Gastrocnemius medialis (tissue), 4 donors: ENCODE results near the gene DAB2IP. TPM values are rescaled to one million over a fixed set of nuclear protein-coding genes. Genes with fewer than 3 reads are reported as not detected.

ENCODE experiments used
- ATAC-seq, 2 donors: fragments of 150-250 bp; one replicate each; pipeline ENCODE4 v1.9.1; 2016
- DNase-seq, 2 donors: peaks; one replicate each; pipeline ENCODE4 v3.0.0-alpha.2; 2019
- H3K27ac ChIP-seq, 4 donors: fragments of 200-600 bp; sonication (generic); 1 replicate in 1 of 4; 2 replicates in 3 of 4; pipeline ENCODE4 v1.5.1; 2016 to 2018; ENCODE audit warnings: mild to moderate bottlenecking in 2 of 4, moderate library complexity in 1 of 4
- H3K27me3 ChIP-seq, 3 donors: fragments of 200-600 bp; sonication (generic) in 2 of 3; 1 replicate in 1 of 3; 2 replicates in 2 of 3; pipeline versions ENCODE4 v1.5.1 to v1.6.0; 2016 to 2019; ENCODE audit warnings: mild to moderate bottlenecking in 1 of 3, moderate library complexity in 1 of 3
- H3K36me3 ChIP-seq, 2 donors: fragments of 200-600 bp; sonication (generic) in 1 of 2; one replicate each; pipeline ENCODE4 v1.5.1; 2017 to 2018
- H3K4me1 ChIP-seq, 2 donors: fragments of 200-600 bp; sonication (generic) in 1 of 2; one replicate each; pipeline ENCODE4 v1.5.1; 2016 to 2017; ENCODE audit warnings: mild to moderate bottlenecking in 2 of 2
- H3K4me3 ChIP-seq, 4 donors: fragments of 200-600 bp; sonication (generic) in 3 of 4; 1 replicate in 1 of 4; 2 replicates in 3 of 4; pipeline ENCODE4 v1.5.1; 2016 to 2019; ENCODE audit warnings: mild to moderate bottlenecking in 2 of 4
- H3K9me3 ChIP-seq, 3 donors: fragments of 200-600 bp; sonication (generic) in 2 of 3; 1 replicate in 1 of 3; 2 replicates in 2 of 3; pipeline ENCODE4 v1.5.1; 2016 to 2019
- CTCF ChIP-seq, 5 experiments: fragments of 450-650 bp in 3 of 5; fragments of 200-600 bp in 2 of 5; sonication (generic) in 2 of 5; IDR thresholded peaks in 4 of 5; conservative IDR thresholded peaks in 1 of 5; 1 replicate in 4 of 5; 2 replicates in 1 of 5; pipeline ENCODE4 v1.5.1; 2016 to 2019; ENCODE audit warnings: antibody characterized with exemption in 5 of 5, mild to moderate bottlenecking in 3 of 5, moderate library complexity in 3 of 5
- POLR2A ChIP-seq, 2 donors: fragments of 450-650 bp; IDR thresholded peaks; one replicate each; pipeline ENCODE4 v1.6.1; 2017; ENCODE audit warnings: antibody characterized with exemption in 2 of 2, mild to moderate bottlenecking in 2 of 2, moderate library complexity in 2 of 2
- in situ Hi-C, 4 donors: fragments of 200-750 bp; cut with MboI; loops; one replicate each; pipeline versions ENCODE4 v1.15.0 to v1.8.0; 2017; ENCODE audit warnings: low sequenced_read_pairs in 4 of 4
- intact Hi-C: fragments of 100-400 bp; cut with DNase I; formaldehyde crosslinking; loops from one replicate; pipeline ENCODE4 v1.15.1; 2023; ENCODE audit warnings: low total_unique reads
- total RNA-seq, 4 donors: library from RNA; depleted of rRNA; stranded (reverse); fragments of >200 nt; gene quantifications; one replicate each; pipeline versions ENCODE4 v1.1.0 to v1.2.3, GENCODE V29; 2016

Gene DAB2IP
- total RNA-seq, 4 donors from 2014 or later, result 22.7 to 68.2 (median 37.4) TPM

GRCh38 chr9:121721770-121722169 is 70.3 kb downstream of the DAB2IP start:
- intact Hi-C loops (no loop called here), in situ Hi-C loops (loop anchor here in 1 of 4 donors (25.0 kb wide), 1 partner anchor 266 kb away; no protein-coding TSS in a partner anchor)
- Histone ChIP-seq H3K4me3 (no peak overlapping the region), H3K27me3 (no peaks in the 10 kb centered on the region), H3K36me3 (no peaks in the 10 kb centered on the region), H3K4me1 (peaks cover 93 to 96% of the 10 kb centered on the region in 2 donors), H3K27ac (peak overlapping the region; percentile 80 to 93 (median 90)), H3K9me3 (no peaks in the 10 kb centered on the region)
- ATAC-seq (no peak), DNase-seq (no peak)
- no peak for TF ChIP-seq POLR2A (IDR thresholded peaks at IDR 0.05)
- TF ChIP-seq CTCF (IDR thresholded peaks at IDR 0.05 in 4 of 5, conservative IDR thresholded peaks at IDR 0.05 in 1 of 5), result no peak

- in situ Hi-C loops (no loop called here), intact Hi-C loops (loop anchor here (1.0 to 2.0 kb wide), 2 partner anchors 14 to 24 kb away; no protein-coding TSS in a partner anchor)
- no peaks in the 10 kb centered on the region for H3K9me3 ChIP-seq
- no peak overlapping the region for H3K4me3 ChIP-seq
- ATAC-seq (peak; percentile 95 to 97), DNase-seq (peak; percentile 96 to 98)
- no peaks in the 10 kb centered on the region for H3K27me3 ChIP-seq
- TF ChIP-seq POLR2A (IDR thresholded peaks at IDR 0.05) (peak; percentile 52 to 68), CTCF (IDR thresholded peaks at IDR 0.05 in 4 of 5, conservative IDR thresholded peaks at IDR 0.05 in 1 of 5) (peak in 1 of 5 experiments; percentile 18)
- no peaks in the 10 kb centered on the region for H3K36me3 ChIP-seq
- H3K27ac ChIP-seq, result peak overlapping the region; percentile 88 to 93 (median 90)
- peaks cover 93 to 95% of the 10 kb centered on the region in 2 donors for H3K4me1 ChIP-seq
Measured at GRCh38 chr9:121725008-121725775, 73.8 kb downstream of the DAB2IP start.

GRCh38 chr9:121727295-121728020 is 76.0 kb downstream of the DAB2IP start:
- ATAC-seq, result no peak
- in situ Hi-C loops, result no loop called here
- peak overlapping the region; percentile 88 to 93 (median 90) for H3K27ac ChIP-seq
- DNase-seq, result no peak
- H3K4me3 ChIP-seq, result no peak overlapping the region
- no peaks in the 10 kb centered on the region for H3K36me3 ChIP-seq
- peaks cover 94% of the 10 kb centered on the region in 2 donors for H3K4me1 ChIP-seq
- no peaks in the 10 kb centered on the region for H3K27me3 ChIP-seq
- no peaks in the 10 kb centered on the region for H3K9me3 ChIP-seq
- no peak for TF ChIP-seq CTCF (IDR thresholded peaks at IDR 0.05 in 4 of 5, conservative IDR thresholded peaks at IDR 0.05 in 1 of 5)
- no peak for TF ChIP-seq POLR2A (IDR thresholded peaks at IDR 0.05)
- intact Hi-C loops, result no loop called here

GRCh38 chr9:121728916-121729315 is 77.5 kb downstream of the DAB2IP start:
- ATAC-seq (no peak), DNase-seq (no peak)
- in situ Hi-C loops (no loop called here), intact Hi-C loops (no loop called here)
- no peaks in the 10 kb centered on the region for H3K27me3 ChIP-seq
- no peak for TF ChIP-seq CTCF (IDR thresholded peaks at IDR 0.05 in 4 of 5, conservative IDR thresholded peaks at IDR 0.05 in 1 of 5)
- no peak overlapping the region for H3K4me3 ChIP-seq
- H3K9me3 ChIP-seq, result no peaks in the 10 kb centered on the region
- H3K4me1 ChIP-seq, result peaks cover 82 to 96% of the 10 kb centered on the region in 2 donors
- no peaks in the 10 kb centered on the region for H3K36me3 ChIP-seq
- peak overlapping the region in 1 of 4 donors; percentile 93 for H3K27ac ChIP-seq
